H9 (cell line): ENCODE results near the gene JARID2. TPM values are rescaled to one million over a fixed set of nuclear protein-coding genes. Genes with fewer than 3 reads are reported as not detected.

Experiments used
- DNase-seq: peaks from one replicate; pipeline ENCODE4 v3.0.0-alpha.2; 2017
- H2AFZ ChIP-seq: one replicate; pipeline ENCODE4 v1.6.1; 2013; ENCODE audit warnings: mild to moderate bottlenecking, low read length, control low read depth, moderate library complexity
- H2AK5ac ChIP-seq: 2 replicates; pipeline ENCODE4 v1.6.1; 2013; ENCODE audit warnings: low read length, control low read depth, mixed read lengths; ENCODE audit not compliant: insufficient read length
- H2BK120ac ChIP-seq: one replicate; pipeline ENCODE4 v1.6.1; 2013; ENCODE audit warnings: low read depth, mild to moderate bottlenecking, low read length, control low read depth, inconsistent platforms; ENCODE audit not compliant: poor library complexity, severe bottlenecking
- H2BK12ac ChIP-seq: 2 replicates; pipeline ENCODE4 v1.6.1; 2013; ENCODE audit warnings: low read length, control low read depth, mixed read lengths, low read depth; ENCODE audit not compliant: insufficient read length
- H2BK15ac ChIP-seq: 2 replicates; pipeline ENCODE4 v1.6.1; 2013; ENCODE audit warnings: low read depth, low read length, control low read depth
- H2BK20ac ChIP-seq: one replicate; pipeline ENCODE4 v1.6.1; 2013; ENCODE audit warnings: low read depth, mild to moderate bottlenecking, low read length, control low read depth, inconsistent platforms; ENCODE audit not compliant: poor library complexity, severe bottlenecking
- H2BK5ac ChIP-seq: 2 replicates; pipeline ENCODE4 v1.6.1; 2013; ENCODE audit warnings: low read length, control low read depth, mixed read lengths; ENCODE audit not compliant: insufficient read length
- H3K14ac ChIP-seq: 2 replicates; pipeline ENCODE4 v1.6.1; 2013; ENCODE audit warnings: low read length, control low read depth; ENCODE audit not compliant: insufficient read depth
- H3K18ac ChIP-seq: 2 replicates; pipeline ENCODE4 v1.6.1; 2013; ENCODE audit warnings: low read depth, mild to moderate bottlenecking, mixed read lengths, low read length, control low read depth; ENCODE audit not compliant: insufficient read length
- H3K23ac ChIP-seq: 2 replicates; pipeline ENCODE4 v1.6.1; 2013; ENCODE audit warnings: low read length, control low read depth, mixed read lengths, low read depth; ENCODE audit not compliant: insufficient read length
- H3K23me2 ChIP-seq: 2 replicates; pipeline ENCODE4 v1.6.1; 2013; ENCODE audit warnings: low read depth, mild to moderate bottlenecking, mixed read lengths, low read length, control low read depth; ENCODE audit not compliant: insufficient read length, poor library complexity, severe bottlenecking
- H3K27ac ChIP-seq: 2 replicates; pipeline ENCODE4 v1.5.1; 2013; ENCODE audit warnings: low read length, control low read depth, mixed read lengths, low read depth; ENCODE audit not compliant: insufficient read length
- H3K27me3 ChIP-seq: 2 replicates; pipeline ENCODE4 v1.6.1; 2013; ENCODE audit warnings: low read length, control low read depth, inconsistent platforms; ENCODE audit not compliant: insufficient read depth
- H3K4ac ChIP-seq: 2 replicates; pipeline ENCODE4 v1.6.1; 2013; ENCODE audit warnings: low read depth, mild to moderate bottlenecking, control low read depth, inconsistent platforms, low read length, moderate library complexity
- H3K4me1 ChIP-seq: 2 replicates; pipeline ENCODE4 v1.6.1; 2013; ENCODE audit warnings: low read length, control low read depth, inconsistent platforms; ENCODE audit not compliant: insufficient read depth
- H3K4me2 ChIP-seq: 2 replicates; pipeline ENCODE4 v1.6.1; 2013; ENCODE audit warnings: low read length, control low read depth, mixed read lengths; ENCODE audit not compliant: insufficient read length, insufficient read depth
- H3K56ac ChIP-seq: 2 replicates; pipeline ENCODE4 v1.6.1; 2013; ENCODE audit warnings: low read depth, mild to moderate bottlenecking, mixed read lengths, low read length, control low read depth; ENCODE audit not compliant: insufficient read length
- H3K79me1 ChIP-seq: 2 replicates; pipeline ENCODE4 v1.6.1; 2013; ENCODE audit warnings: low read depth, mild to moderate bottlenecking, moderate library complexity, low read length, control low read depth, inconsistent platforms; ENCODE audit not compliant: insufficient read depth, poor library complexity, severe bottlenecking
- H3K79me2 ChIP-seq: 2 replicates; pipeline ENCODE4 v1.6.1; 2013; ENCODE audit warnings: low read length, control low read depth, inconsistent platforms; ENCODE audit not compliant: insufficient read depth
- H3K9ac ChIP-seq: 2 replicates; pipeline ENCODE4 v1.6.1; 2013; ENCODE audit warnings: low read length, control low read depth, mixed read lengths; ENCODE audit not compliant: insufficient read length; ENCODE audit errors: extremely low read depth
- H3K9me3 ChIP-seq: one replicate; pipeline ENCODE4 v1.6.1; 2013; ENCODE audit warnings: low read depth, low read length, inconsistent platforms; ENCODE audit not compliant: control insufficient read depth
- H3T11ph ChIP-seq: one replicate; pipeline ENCODE4 v1.6.1; 2013; ENCODE audit warnings: mild to moderate bottlenecking, low read length, control low read depth, inconsistent platforms
- H4K20me1 ChIP-seq: one replicate; pipeline ENCODE4 v1.6.1; 2013; ENCODE audit not compliant: control insufficient read depth, insufficient read length, insufficient read depth
- H4K5ac ChIP-seq: 2 replicates; pipeline ENCODE4 v1.6.1; 2013; ENCODE audit warnings: low read depth, mild to moderate bottlenecking, mixed read lengths, low read length, control low read depth; ENCODE audit not compliant: insufficient read length
- H4K8ac ChIP-seq: replicated peaks from 2 replicates; pipeline ENCODE4 v1.6.1; 2013; ENCODE audit warnings: low read length, control low read depth, mixed read lengths, low read depth; ENCODE audit not compliant: insufficient read length
- H4K91ac ChIP-seq: 2 replicates; pipeline ENCODE4 v1.6.1; 2013; ENCODE audit warnings: low read depth, mild to moderate bottlenecking, moderate library complexity, mixed read lengths, low read length, control low read depth; ENCODE audit not compliant: insufficient read length
- H3K27ac Mint-ChIP-seq, 3 experiments: 2 replicates in 2 of 3; 3 replicates in 1 of 3; pipeline ENCODE4 v1.8.0; 2020 to 2021; ENCODE audit warnings: mixed read lengths in 3 of 3, mild to moderate bottlenecking in 1 of 3, moderate library complexity in 1 of 3
- H3K27me3 Mint-ChIP-seq: 2 replicates; pipeline ENCODE4 v1.8.0; 2021; ENCODE audit warnings: low read depth, mild to moderate bottlenecking, moderate library complexity, mixed read lengths
- H3K36me3 Mint-ChIP-seq, 3 experiments: 2 replicates in 2 of 3; 3 replicates in 1 of 3; pipeline ENCODE4 v1.8.0; 2020 to 2021; ENCODE audit warnings: low read depth in 3 of 3, mixed read lengths in 3 of 3; ENCODE audit not compliant: insufficient read depth in 1 of 3
- H3K4me1 Mint-ChIP-seq, 2 experiments: 2 replicates each; pipeline ENCODE4 v1.8.0; 2020; ENCODE audit warnings: mixed read lengths in 2 of 2
- H3K4me3 Mint-ChIP-seq, 2 experiments: 2 replicates in 1 of 2; 3 replicates in 1 of 2; pipeline ENCODE4 v1.8.0; 2020 to 2021; ENCODE audit warnings: mild to moderate bottlenecking in 2 of 2, mixed read lengths in 2 of 2, moderate library complexity in 1 of 2
- H3K9me3 Mint-ChIP-seq, 2 experiments: 2 replicates in 1 of 2; 3 replicates in 1 of 2; pipeline ENCODE4 v1.8.0; 2020; ENCODE audit warnings: mild to moderate bottlenecking in 2 of 2, mixed read lengths in 2 of 2, moderate library complexity in 1 of 2
- CTCF ChIP-seq: fragments of 200-600 bp; sonication (generic); conservative IDR thresholded peaks from 3 replicates; pipeline ENCODE4 v1.8.0; 2021; ENCODE audit warnings: antibody characterized with exemption, mild to moderate bottlenecking
- WGBS: extraction: QIAGEN DNeasy Blood & Tissue Kit; methylation state at CpG from one replicate; pipeline ENCODE4 v1.1.7; 2013; ENCODE audit warnings: missing lambda C conversion rate, low lambda C conversion rate, mixed read lengths; ENCODE audit not compliant: insufficient read length; ENCODE audit errors: extremely low coverage; 5-methylcytosine and 5-hydroxymethylcytosine counted together
- total RNA-seq: library from RNA; stranded (reverse); gene quantifications from 2 replicates; pipeline ENCODE4 v1.2.1, GENCODE V29; 2021

The JARID2 gene
- total RNA-seq, 1 experiment from 2014 or later, result 174 TPM

DNA sequence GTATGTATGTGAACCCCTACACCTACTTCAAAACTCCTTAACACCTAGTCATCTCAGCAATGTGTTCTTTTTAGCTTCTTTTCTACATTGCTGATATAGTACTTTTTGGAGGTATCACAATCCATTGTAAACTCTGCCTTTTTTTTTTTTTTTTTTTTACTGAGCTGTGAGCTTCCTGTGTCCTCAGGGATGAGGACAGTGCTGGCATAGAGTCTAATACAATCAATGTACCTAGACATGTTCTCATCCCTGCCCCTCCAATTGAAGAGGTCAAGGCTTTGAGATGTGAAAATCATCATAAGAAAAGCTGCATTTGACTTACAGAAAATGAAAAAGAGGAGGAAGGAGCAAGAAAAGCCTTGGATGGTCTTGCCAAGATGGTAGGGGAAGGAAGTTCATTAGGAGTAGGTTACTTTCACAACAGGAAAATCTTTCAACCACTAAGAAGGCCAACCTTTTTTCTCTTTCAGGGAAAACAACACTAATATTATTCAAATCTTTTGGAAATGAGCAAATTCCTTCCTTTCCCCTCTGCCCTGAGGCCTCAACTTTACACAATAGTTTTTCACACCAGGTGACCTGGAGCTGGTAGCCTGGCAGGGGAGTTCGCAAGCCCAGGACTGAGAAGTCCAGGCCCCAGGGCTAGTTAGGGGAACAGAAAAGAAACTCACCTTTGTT is 2.8 kb upstream of the JARID2 start:
- no CpG with 5 or more reads among the region's 1 CpG for WGBS
- Histone ChIP-seq H2BK120ac (no peak overlapping the region), H3K79me2 (peaks cover 21% of the 10 kb centered on the region), H2BK20ac (no peak overlapping the region), H2AFZ (no peak overlapping the region), H3K9me3 (no peaks in the 10 kb centered on the region), H4K8ac (no peak overlapping the region), H3K4me1 (peaks cover 6% of the 10 kb centered on the region), H4K20me1 (peaks cover 3% of the 10 kb centered on the region), H2BK12ac (no peak overlapping the region), H3K23me2 (peaks cover 13% of the 10 kb centered on the region), H2BK5ac (no peak overlapping the region), H3K18ac (no peak overlapping the region), H4K91ac (no peak overlapping the region), H3T11ph (no peak overlapping the region), H3K4me2 (peak overlapping the region; percentile 99), H2AK5ac (no peak overlapping the region), H3K4ac (no peak overlapping the region), H3K9ac (peak overlapping the region; percentile 40), H3K27ac (peak overlapping the region; percentile 83), H3K27me3 (no peaks in the 10 kb centered on the region), H4K5ac (no peak overlapping the region), H3K14ac (no peak overlapping the region), H3K56ac (no peak overlapping the region), H2BK15ac (no peak overlapping the region), H3K23ac (no peak overlapping the region), H3K79me1 (no peaks in the 10 kb centered on the region)
- peaks cover 4 to 14% of the 10 kb centered on the region in 2 experiments for H3K9me3 Mint-ChIP-seq
- H3K36me3 Mint-ChIP-seq, result peaks cover 19 to 21% (median 19%) of the 10 kb centered on the region in 3 experiments
- peak; percentile 58 for DNase-seq
- H3K4me3 Mint-ChIP-seq, result peak overlapping the region; percentile 93 to 99
- H3K4me1 Mint-ChIP-seq, result peaks cover 52% of the 10 kb centered on the region in 2 experiments
- H3K27ac Mint-ChIP-seq, result peak overlapping the region; percentile 45 to 98 (median 94)
- no peak for TF ChIP-seq CTCF
- no peaks in the 10 kb centered on the region for H3K27me3 Mint-ChIP-seq
